ENCODE data around the gene RCCD1. TPM values are rescaled to one million over a fixed set of nuclear protein-coding genes. Genes with fewer than 3 reads are reported as not detected.

Gene RCCD1
- total and polyA plus RNA-seq, 9 of the 15 experiments (the other 6 are each of a cell fraction or from before 2014, with no cell fraction given), result 11.1 to 51.4 (median 24.7) TPM

GRCh38 chr15:90954712-90955623 lies at the start of gene RCCD1 (continued):
- TF ChIP-seq, protein P1, sequence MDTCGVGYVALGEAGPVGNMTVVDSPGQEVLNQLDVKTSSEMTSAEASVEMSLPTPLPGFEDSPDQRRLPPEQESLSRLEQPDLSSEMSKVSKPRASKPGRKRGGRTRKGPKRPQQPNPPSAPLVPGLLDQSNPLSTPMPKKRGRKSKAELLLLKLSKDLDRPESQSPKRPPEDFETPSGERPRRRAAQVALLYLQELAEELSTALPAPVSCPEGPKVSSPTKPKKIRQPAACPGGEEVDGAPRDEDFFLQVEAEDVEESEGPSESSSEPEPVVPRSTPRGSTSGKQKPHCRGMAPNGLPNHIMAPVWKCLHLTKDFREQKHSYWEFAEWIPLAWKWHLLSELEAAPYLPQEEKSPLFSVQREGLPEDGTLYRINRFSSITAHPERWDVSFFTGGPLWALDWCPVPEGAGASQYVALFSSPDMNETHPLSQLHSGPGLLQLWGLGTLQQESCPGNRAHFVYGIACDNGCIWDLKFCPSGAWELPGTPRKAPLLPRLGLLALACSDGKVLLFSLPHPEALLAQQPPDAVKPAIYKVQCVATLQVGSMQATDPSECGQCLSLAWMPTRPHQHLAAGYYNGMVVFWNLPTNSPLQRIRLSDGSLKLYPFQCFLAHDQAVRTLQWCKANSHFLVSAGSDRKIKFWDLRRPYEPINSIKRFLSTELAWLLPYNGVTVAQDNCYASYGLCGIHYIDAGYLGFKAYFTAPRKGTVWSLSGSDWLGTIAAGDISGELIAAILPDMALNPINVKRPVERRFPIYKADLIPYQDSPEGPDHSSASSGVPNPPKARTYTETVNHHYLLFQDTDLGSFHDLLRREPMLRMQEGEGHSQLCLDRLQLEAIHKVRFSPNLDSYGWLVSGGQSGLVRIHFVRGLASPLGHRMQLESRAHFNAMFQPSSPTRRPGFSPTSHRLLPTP (IDR thresholded peaks at IDR 0.05; ENCODE audit: borderline replicate concordance, extremely low read depth, insufficient read length), result no peak
- TF ChIP-seq SOX6 (IDR thresholded peaks at IDR 0.05) (peak; percentile 28; the same call in 1 of the 2 replicates), FOXJ3 (CRISPR knock-in tag; IDR thresholded peaks at IDR 0.05) (no peak), ZNF232 (CRISPR knock-in tag; IDR thresholded peaks at IDR 0.05) (no peak), ZNF23 (CRISPR knock-in tag; IDR thresholded peaks at IDR 0.05) (no peak), MEF2A (IDR thresholded peaks at IDR 0.05; ENCODE audit: control insufficient read depth, low read depth, low read length) (no peak), SETDB1 (IDR thresholded peaks at IDR 0.05; ENCODE audit: low read length) (no peak), NFE2 (IDR thresholded peaks at IDR 0.05; ENCODE audit: low read depth) (no peak), ZC3H4 (CRISPR knock-in tag; IDR thresholded peaks at IDR 0.05; ENCODE audit: borderline replicate concordance) (peak; percentile 73; the same call in 1 of the 2 replicates), NFATC3 (IDR thresholded peaks at IDR 0.05) (no peak), LCOR (CRISPR knock-in tag; IDR thresholded peaks at IDR 0.05) (peak; percentile 79), ZSCAN29 (IDR thresholded peaks at IDR 0.05) (peak; percentile 54; the same call in 1 of the 2 replicates)
- TF ChIP-seq, protein P2, sequence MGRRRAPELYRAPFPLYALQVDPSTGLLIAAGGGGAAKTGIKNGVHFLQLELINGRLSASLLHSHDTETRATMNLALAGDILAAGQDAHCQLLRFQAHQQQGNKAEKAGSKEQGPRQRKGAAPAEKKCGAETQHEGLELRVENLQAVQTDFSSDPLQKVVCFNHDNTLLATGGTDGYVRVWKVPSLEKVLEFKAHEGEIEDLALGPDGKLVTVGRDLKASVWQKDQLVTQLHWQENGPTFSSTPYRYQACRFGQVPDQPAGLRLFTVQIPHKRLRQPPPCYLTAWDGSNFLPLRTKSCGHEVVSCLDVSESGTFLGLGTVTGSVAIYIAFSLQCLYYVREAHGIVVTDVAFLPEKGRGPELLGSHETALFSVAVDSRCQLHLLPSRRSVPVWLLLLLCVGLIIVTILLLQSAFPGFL (CRISPR knock-in tag; IDR thresholded peaks at IDR 0.05), result no peak
- TF ChIP-seq, protein P3, sequence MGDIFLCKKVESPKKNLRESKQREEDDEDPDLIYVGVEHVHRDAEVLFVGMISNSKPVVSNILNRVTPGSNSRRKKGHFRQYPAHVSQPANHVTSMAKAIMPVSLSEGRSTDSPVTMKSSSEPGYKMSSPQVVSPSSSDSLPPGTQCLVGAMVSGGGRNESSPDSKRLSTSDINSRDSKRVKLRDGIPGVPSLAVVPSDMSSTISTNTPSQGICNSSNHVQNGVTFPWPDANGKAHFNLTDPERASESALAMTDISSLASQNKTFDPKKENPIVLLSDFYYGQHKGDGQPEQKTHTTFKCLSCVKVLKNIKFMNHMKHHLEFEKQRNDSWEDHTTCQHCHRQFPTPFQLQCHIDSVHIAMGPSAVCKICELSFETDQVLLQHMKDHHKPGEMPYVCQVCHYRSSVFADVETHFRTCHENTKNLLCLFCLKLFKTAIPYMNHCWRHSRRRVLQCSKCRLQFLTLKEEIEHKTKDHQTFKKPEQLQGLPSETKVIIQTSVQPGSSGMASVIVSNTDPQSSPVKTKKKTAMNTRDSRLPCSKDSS (IDR thresholded peaks at IDR 0.05; ENCODE audit: low read depth, partially characterized antibody), result no peak
- TF ChIP-seq, protein P4, sequence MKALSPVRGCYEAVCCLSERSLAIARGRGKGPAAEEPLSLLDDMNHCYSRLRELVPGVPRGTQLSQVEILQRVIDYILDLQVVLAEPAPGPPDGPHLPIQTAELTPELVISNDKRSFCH (CRISPR knock-in tag; IDR thresholded peaks at IDR 0.05), result no peak
- TF ChIP-seq, protein P4 (tag; IDR thresholded peaks at IDR 0.05), result peak; percentile 92
- TF ChIP-seq, protein P5, sequence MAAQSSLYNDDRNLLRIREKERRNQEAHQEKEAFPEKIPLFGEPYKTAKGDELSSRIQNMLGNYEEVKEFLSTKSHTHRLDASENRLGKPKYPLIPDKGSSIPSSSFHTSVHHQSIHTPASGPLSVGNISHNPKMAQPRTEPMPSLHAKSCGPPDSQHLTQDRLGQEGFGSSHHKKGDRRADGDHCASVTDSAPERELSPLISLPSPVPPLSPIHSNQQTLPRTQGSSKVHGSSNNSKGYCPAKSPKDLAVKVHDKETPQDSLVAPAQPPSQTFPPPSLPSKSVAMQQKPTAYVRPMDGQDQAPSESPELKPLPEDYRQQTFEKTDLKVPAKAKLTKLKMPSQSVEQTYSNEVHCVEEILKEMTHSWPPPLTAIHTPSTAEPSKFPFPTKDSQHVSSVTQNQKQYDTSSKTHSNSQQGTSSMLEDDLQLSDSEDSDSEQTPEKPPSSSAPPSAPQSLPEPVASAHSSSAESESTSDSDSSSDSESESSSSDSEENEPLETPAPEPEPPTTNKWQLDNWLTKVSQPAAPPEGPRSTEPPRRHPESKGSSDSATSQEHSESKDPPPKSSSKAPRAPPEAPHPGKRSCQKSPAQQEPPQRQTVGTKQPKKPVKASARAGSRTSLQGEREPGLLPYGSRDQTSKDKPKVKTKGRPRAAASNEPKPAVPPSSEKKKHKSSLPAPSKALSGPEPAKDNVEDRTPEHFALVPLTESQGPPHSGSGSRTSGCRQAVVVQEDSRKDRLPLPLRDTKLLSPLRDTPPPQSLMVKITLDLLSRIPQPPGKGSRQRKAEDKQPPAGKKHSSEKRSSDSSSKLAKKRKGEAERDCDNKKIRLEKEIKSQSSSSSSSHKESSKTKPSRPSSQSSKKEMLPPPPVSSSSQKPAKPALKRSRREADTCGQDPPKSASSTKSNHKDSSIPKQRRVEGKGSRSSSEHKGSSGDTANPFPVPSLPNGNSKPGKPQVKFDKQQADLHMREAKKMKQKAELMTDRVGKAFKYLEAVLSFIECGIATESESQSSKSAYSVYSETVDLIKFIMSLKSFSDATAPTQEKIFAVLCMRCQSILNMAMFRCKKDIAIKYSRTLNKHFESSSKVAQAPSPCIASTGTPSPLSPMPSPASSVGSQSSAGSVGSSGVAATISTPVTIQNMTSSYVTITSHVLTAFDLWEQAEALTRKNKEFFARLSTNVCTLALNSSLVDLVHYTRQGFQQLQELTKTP (IDR thresholded peaks at IDR 0.05; ENCODE audit: low read depth in 1 of 2, partially characterized antibody in 2 of 2), result peak in 1 of 2 experiments; percentile 59

Data from K562 (cell line).